CD14-positive monocyte (primary cell): ENCODE data around the gene TAP1. TPM values are rescaled to one million over a fixed set of nuclear protein-coding genes. Genes with fewer than 3 reads are reported as not detected.

Experiments
- DNase-seq, 3 donors: peaks; one replicate each; pipeline ENCODE4 v3.0.0-alpha.2; 2011 to 2022
- H2AFZ ChIP-seq: 2 replicates; pipeline ENCODE4 v1.6.0; 2012; ENCODE audit warnings: mild to moderate bottlenecking, low read depth, low read length, inconsistent platforms; ENCODE audit not compliant: insufficient read depth, poor library complexity, severe bottlenecking
- H3K27ac ChIP-seq, 2 donors: 1 replicate in 1 of 2; 2 replicates in 1 of 2; pipeline ENCODE4 v1.5.1; 2012 to 2013; ENCODE audit warnings: low read length in 2 of 2, control low read depth in 1 of 2, inconsistent platforms in 1 of 2, low read depth in 1 of 2, mild to moderate bottlenecking in 1 of 2
- H3K27me3 ChIP-seq, 2 donors: one replicate each; pipeline versions ENCODE4 v1.6.0 to v1.6.1; 2011 to 2013; ENCODE audit warnings: low read length in 2 of 2; ENCODE audit not compliant: control insufficient read depth in 2 of 2, insufficient read depth in 2 of 2
- H3K36me3 ChIP-seq, 2 donors: replicated peaks in 1 of 2; 1 replicate in 1 of 2; 2 replicates in 1 of 2; pipeline versions ENCODE4 v1.5.1 to v1.6.1; 2012 to 2013; ENCODE audit warnings: low read length in 2 of 2, control low read depth in 1 of 2, inconsistent platforms in 1 of 2, mild to moderate bottlenecking in 1 of 2; ENCODE audit not compliant: insufficient read depth in 2 of 2, control insufficient read depth in 1 of 2
- H3K4me1 ChIP-seq, 2 donors: 1 replicate in 1 of 2; 2 replicates in 1 of 2; pipeline versions ENCODE4 v1.5.1 to v1.6.1; 2012 to 2013; ENCODE audit warnings: low read length in 2 of 2, control low read depth in 1 of 2, inconsistent platforms in 1 of 2, mild to moderate bottlenecking in 1 of 2, moderate library complexity in 1 of 2; ENCODE audit not compliant: insufficient read depth in 2 of 2, control insufficient read depth in 1 of 2
- H3K4me2 ChIP-seq: replicated peaks from 2 replicates; pipeline ENCODE3; 2012; ENCODE audit warnings: low read length, moderate library complexity, mild to moderate bottlenecking; ENCODE audit not compliant: poor library complexity, severe bottlenecking; ENCODE audit errors: extremely low read depth
- H3K4me3 ChIP-seq, 3 experiments: fragments of 200-600 bp in 1 of 3; sonication (generic) in 1 of 3; replicated peaks in 1 of 3; 1 replicate in 2 of 3; 2 replicates in 1 of 3; pipeline ENCODE4 v1.5.1; 2011 to 2013; ENCODE audit warnings: low read length in 3 of 3, mild to moderate bottlenecking in 3 of 3, control low read depth in 2 of 3, low read depth in 2 of 3, inconsistent platforms in 1 of 3, moderate library complexity in 1 of 3
- H3K79me2 ChIP-seq: 2 replicates; pipeline ENCODE4 v1.6.0; 2012; ENCODE audit warnings: mild to moderate bottlenecking, control low read depth, inconsistent platforms, low read length, moderate library complexity; ENCODE audit not compliant: insufficient read depth
- H3K9ac ChIP-seq: 2 replicates; pipeline ENCODE4 v1.6.0; 2017; ENCODE audit warnings: low read length, mild to moderate bottlenecking; ENCODE audit not compliant: insufficient read depth, poor library complexity, severe bottlenecking
- H3K9me3 ChIP-seq, 2 donors: replicated peaks in 1 of 2; 1 replicate in 1 of 2; 2 replicates in 1 of 2; pipeline versions ENCODE4 v1.5.1 to v1.6.1; 2012 to 2013; ENCODE audit warnings: low read length in 2 of 2, control low read depth in 1 of 2; ENCODE audit not compliant: control insufficient read depth in 1 of 2, insufficient read depth in 1 of 2
- H4K20me1 ChIP-seq: 2 replicates; pipeline ENCODE4 v1.6.0; 2012; ENCODE audit warnings: mild to moderate bottlenecking, low read length, control low read depth, moderate library complexity; ENCODE audit not compliant: insufficient read depth
- H3K27ac Mint-ChIP-seq, 7 donors: one replicate each; pipeline ENCODE4 v1.8.0; 2020; ENCODE audit warnings: mild to moderate bottlenecking in 7 of 7, mixed read lengths in 7 of 7, moderate library complexity in 6 of 7, inconsistent platforms in 2 of 7
- H3K27me3 Mint-ChIP-seq, 3 donors: one replicate each; pipeline ENCODE4 v1.8.0; 2021 to 2022; ENCODE audit warnings: low read depth in 3 of 3, mild to moderate bottlenecking in 3 of 3, mixed read lengths in 3 of 3, moderate library complexity in 3 of 3, inconsistent platforms in 1 of 3
- H3K36me3 Mint-ChIP-seq, 2 donors: one replicate each; pipeline ENCODE4 v1.8.0; 2020; ENCODE audit warnings: mixed read lengths in 2 of 2, inconsistent platforms in 1 of 2, mild to moderate bottlenecking in 1 of 2
- H3K4me1 Mint-ChIP-seq: one replicate; pipeline ENCODE4 v1.8.0; 2020; ENCODE audit warnings: mild to moderate bottlenecking, mixed read lengths
- H3K4me3 Mint-ChIP-seq, 2 donors: one replicate each; pipeline ENCODE4 v1.8.0; 2020; ENCODE audit warnings: mild to moderate bottlenecking in 2 of 2, mixed read lengths in 2 of 2, moderate library complexity in 1 of 2
- H3K9me3 Mint-ChIP-seq, 7 donors: one replicate each; pipeline ENCODE4 v1.8.0; 2020 to 2022; ENCODE audit warnings: mixed read lengths in 7 of 7, mild to moderate bottlenecking in 6 of 7, moderate library complexity in 6 of 7, inconsistent platforms in 2 of 7
- CTCF ChIP-seq: fragments of 200-600 bp; IDR thresholded peaks from one replicate; pipeline ENCODE4 v1.8.0; 2022; ENCODE audit warnings: antibody characterized with exemption, mild to moderate bottlenecking
- WGBS: methylation state at CpG from one replicate; pipeline ENCODE4 v1.1.5; 2013; ENCODE audit warnings: missing lambda C conversion rate; ENCODE audit not compliant: insufficient coverage; 5-methylcytosine and 5-hydroxymethylcytosine counted together
- intact Hi-C, 2 donors: fragments of 100-400 bp; cut with micrococcal nuclease; formaldehyde crosslinking; loops; one replicate each; pipeline versions ENCODE4 v1.15.0 to v1.15.1; 2023
- polyA plus RNA-seq, 3 donors: library from polyadenylated mRNA; depleted of rRNA in 1 of 3; unstranded in 2 of 3; stranded (reverse) in 1 of 3; fragments of 300-500 nt in 2 of 3; fragments of >200 nt in 1 of 3; fragmentation: Illumina TruSeq in 2 of 3; gene quantifications; 1 replicate in 2 of 3; 2 replicates in 1 of 3; pipeline ENCODE4 v1.2.3, GENCODE V29; 2012 to 2021

Gene TAP1
- polyA plus RNA-seq, 3 donors, result 119 to 221 (median 204) TPM

DNA sequence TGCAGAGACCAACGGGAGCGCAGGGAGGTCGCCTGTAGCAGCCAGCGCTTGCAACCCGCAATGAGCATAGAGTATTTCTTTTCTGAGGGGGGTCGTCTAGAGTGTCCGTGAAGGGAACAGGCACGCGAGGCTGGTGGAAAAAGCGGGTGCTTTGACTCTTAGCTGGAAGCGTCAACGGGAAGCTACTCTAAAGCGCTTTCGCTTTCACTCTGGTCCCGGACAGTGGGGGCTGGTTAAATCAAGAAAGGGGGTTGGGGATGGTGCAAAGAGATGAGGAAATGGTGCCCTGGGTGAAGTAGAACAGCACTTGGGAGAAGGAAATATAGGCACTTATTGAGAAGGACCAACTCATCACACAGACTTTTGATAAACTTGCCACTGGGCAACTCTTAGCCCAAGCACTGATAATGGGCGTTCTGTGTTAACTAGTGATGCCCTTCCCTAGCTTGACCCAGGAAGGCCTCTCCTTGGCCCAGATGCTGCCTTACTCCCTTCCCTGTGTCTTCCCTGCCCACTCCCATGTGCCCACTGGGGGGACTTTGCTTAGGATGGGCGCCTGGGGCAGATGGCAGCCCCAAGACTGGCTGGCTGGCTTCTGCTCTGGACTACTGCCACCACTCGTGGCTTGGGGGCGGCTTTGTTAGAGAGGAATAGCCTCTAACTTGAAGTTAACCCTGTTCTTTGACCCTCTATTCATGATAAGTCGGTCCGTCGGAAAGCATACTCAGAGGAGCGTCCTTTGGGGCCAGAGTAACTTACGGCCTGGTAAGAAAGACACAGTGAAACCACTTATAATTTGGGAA lies 1.1 kb upstream of the TAP1 start:
- Mint-ChIP-seq H3K27ac (peak overlapping the region; percentile 97 to 100 (median 99)), H3K27me3 (peaks cover 0 to 5% (median 1%) of the 10 kb centered on the region in 3 donors), H3K4me3 (peak overlapping the region; percentile 99), H3K4me1 (peaks cover 62% of the 10 kb centered on the region), H3K9me3 (peaks cover 0 to 6% (median 2%) of the 10 kb centered on the region in 7 donors), H3K36me3 (peaks cover 62 to 64% of the 10 kb centered on the region in 2 donors)
- H3K36me3 ChIP-seq, result peaks cover 49 to 68% of the 10 kb centered on the region in 2 donors
- peaks cover 47 to 61% of the 10 kb centered on the region in 2 donors for H3K4me1 ChIP-seq
- H2AFZ ChIP-seq, result peak overlapping the region; percentile 80
- no peaks in the 10 kb centered on the region for H3K27me3 ChIP-seq
- intact Hi-C loops, result loop anchor here in 1 of 2 donors (2.0 kb wide), 1 partner anchor 14 kb away; no protein-coding TSS in a partner anchor
- peaks cover 55% of the 10 kb centered on the region for H4K20me1 ChIP-seq
- peak overlapping the region; percentile 92 for H3K9ac ChIP-seq
- peak overlapping the region; percentile 79 to 99 (median 98) for H3K4me3 ChIP-seq
- peak overlapping the region; percentile 93 to 99 for H3K27ac ChIP-seq
- TF ChIP-seq CTCF, result no peak
- peak overlapping the region; percentile 96 for H3K4me2 ChIP-seq
- H3K79me2 ChIP-seq, result peaks cover 74% of the 10 kb centered on the region
- WGBS, result 0% methylated on average over 16 of the region's 24 CpGs
- DNase-seq, result peak; percentile 46 to 63 (median 58)
- H3K9me3 ChIP-seq, result no peaks in the 10 kb centered on the region

GRCh38 chr6:32852844-32853540 lies 512 bp downstream of the TAP1 start:
- Histone ChIP-seq H3K4me2 (peak overlapping the region; percentile 96), H2AFZ (peak overlapping the region; percentile 80), H3K9ac (peak overlapping the region; percentile 92), H3K79me2 (peaks cover 85% of the 10 kb centered on the region), H3K27me3 (no peaks in the 10 kb centered on the region), H3K9me3 (no peaks in the 10 kb centered on the region), H4K20me1 (peaks cover 61% of the 10 kb centered on the region), H3K36me3 (peaks cover 46 to 67% of the 10 kb centered on the region in 2 donors), H3K4me3 (peak overlapping the region; percentile 79 to 99 (median 98)), H3K27ac (peak overlapping the region; percentile 93 to 99), H3K4me1 (peaks cover 36 to 54% of the 10 kb centered on the region in 2 donors)
- Mint-ChIP-seq H3K36me3 (peaks cover 59 to 63% of the 10 kb centered on the region in 2 donors), H3K4me1 (peaks cover 65% of the 10 kb centered on the region), H3K27ac (peak overlapping the region; percentile 96 to 100 (median 98)), H3K4me3 (peak overlapping the region; percentile 99 to 100), H3K9me3 (peaks cover 0 to 8% (median 3%) of the 10 kb centered on the region in 7 donors), H3K27me3 (peaks cover 0 to 5% (median 1%) of the 10 kb centered on the region in 3 donors)
- intact Hi-C loops, result loop anchor here (1.0 to 2.0 kb wide), 3 partner anchors 8 to 14 kb away; partner anchors contain the start of genes PSMB8 (in 1 of the 2) and TAP2 (in 1 of the 2)
- TF ChIP-seq CTCF, result no peak
- peak; percentile 43 to 86 (median 46) for DNase-seq
- WGBS, result under 1% methylated on average over 39 of the region's 41 CpGs
